ENCODE measurements around the gene RPL3. TPM values are rescaled to one million over a fixed set of nuclear protein-coding genes. Genes with fewer than 3 reads are reported as not detected.

Gene RPL3
- total and polyA plus RNA-seq, 2 donors (not counting 1 experiment from before 2014, with no cell fraction given): 2,665 to 5,418 TPM

- ChIA-PET POLR2A (no interaction called here), CTCF (interaction anchor here (1.4 kb wide), 1 partner anchor 12 kb away, joined by 3 read pairs; no protein-coding TSS in a partner anchor)
- WGBS (ENCODE audit: insufficient coverage): 46% methylated on average over 13 of the region's 14 CpGs
- H4K20me1 ChIP-seq (ENCODE audit: control insufficient read depth, insufficient read depth, low read length, poor library complexity, severe bottlenecking): no peaks in the 10 kb centered on the region
- no peak overlapping the region for H3K27ac ChIP-seq (ENCODE audit: low read length in 2 of 2)
- H3K4me2 ChIP-seq (replicated peaks; ENCODE audit: low read depth, low read length, poor library complexity, severe bottlenecking): no peak overlapping the region
- intact Hi-C loops (cut with micrococcal nuclease): no loop called here
- peaks cover 4% of the 10 kb centered on the region for H3K79me2 ChIP-seq (ENCODE audit: control insufficient read depth, insufficient read depth, low read length)
- no peak overlapping the region for H3K4me3 ChIP-seq (ENCODE audit: control extremely low read depth in 1 of 5, extremely low read depth in 1 of 5, insufficient read depth in 1 of 5, low read depth in 2 of 5, low read length in 4 of 5)
- H3K27me3 Mint-ChIP-seq: no peaks in the 10 kb centered on the region
- H3K36me3 ChIP-seq (replicated peaks in 1 of 2; ENCODE audit: control extremely low read depth in 1 of 2, control insufficient read depth in 1 of 2, extremely low read depth in 1 of 2, insufficient read depth in 2 of 2, low read length in 1 of 2): no peaks in the 10 kb centered on the region
- no peaks in the 10 kb centered on the region for H3K9me3 ChIP-seq (ENCODE audit: control extremely low read depth in 1 of 3, control insufficient read depth in 2 of 3, insufficient read depth in 1 of 3, low read length in 2 of 3)
- H3K4me1 Mint-ChIP-seq: peaks cover 22% of the 10 kb centered on the region
- TF ChIP-seq CTCF (IDR thresholded peaks at IDR 0.05) (no peak), EZH2 (IDR thresholded peaks at IDR 0.05; ENCODE audit: borderline replicate concordance, insufficient read depth, low read depth, low read length, poor library complexity, severe bottlenecking) (no peak)
- DNase-seq (no peak), ATAC-seq (ENCODE audit: low read depth) (no peak)
- no peaks in the 10 kb centered on the region for H3K27me3 ChIP-seq (replicated peaks in 1 of 4; ENCODE audit: control extremely low read depth in 1 of 4, control insufficient read depth in 3 of 4, insufficient read depth in 4 of 4, low read length in 3 of 4)
- peaks cover 6 to 11% of the 10 kb centered on the region in 2 donors for H3K4me1 ChIP-seq (ENCODE audit: control insufficient read depth in 2 of 2, insufficient read depth in 2 of 2, low read length in 2 of 2)
- no peak overlapping the region for H3K27ac Mint-ChIP-seq
- no peak overlapping the region for H3K9ac ChIP-seq (ENCODE audit: low read length)
- H3K9me3 Mint-ChIP-seq (ENCODE audit: insufficient read depth): no peaks in the 10 kb centered on the region
- H2AFZ ChIP-seq (ENCODE audit: insufficient read depth, low read depth, low read length, poor library complexity, severe bottlenecking): no peak overlapping the region
- no peak overlapping the region for H3K4me3 Mint-ChIP-seq
These were observed 41.4 kb upstream of the RPL3 start for GRCh38 chr22:39360674-39361413.

GRCh38 chr22:39360242-39360641, 40.8 kb upstream of the RPL3 start:
- intact Hi-C loops (cut with micrococcal nuclease): no loop called here
- H3K4me1 ChIP-seq (ENCODE audit: control insufficient read depth in 2 of 2, insufficient read depth in 2 of 2, low read length in 2 of 2): peaks cover 2 to 6% of the 10 kb centered on the region in 2 donors
- H3K9ac ChIP-seq (ENCODE audit: low read length): no peak overlapping the region
- H3K9me3 ChIP-seq (ENCODE audit: control extremely low read depth in 1 of 3, control insufficient read depth in 2 of 3, insufficient read depth in 1 of 3, low read length in 2 of 3): no peaks in the 10 kb centered on the region
- no peak overlapping the region for H3K27ac ChIP-seq (ENCODE audit: low read length in 2 of 2)
- POLR2A ChIA-PET: no interaction called here
- Mint-ChIP-seq H3K4me1 (peaks cover 17% of the 10 kb centered on the region), H3K27ac (no peak overlapping the region), H3K4me3 (no peak overlapping the region), H3K9me3 (ENCODE audit: insufficient read depth) (no peaks in the 10 kb centered on the region), H3K27me3 (no peaks in the 10 kb centered on the region)
- H2AFZ ChIP-seq (ENCODE audit: insufficient read depth, low read depth, low read length, poor library complexity, severe bottlenecking): no peak overlapping the region
- ATAC-seq (ENCODE audit: low read depth) (no peak), DNase-seq (no peak)
- H3K79me2 ChIP-seq (ENCODE audit: control insufficient read depth, insufficient read depth, low read length): peaks cover 5% of the 10 kb centered on the region
- CTCF ChIA-PET: interaction anchor here (1.4 kb wide), 1 partner anchor 11 kb away, joined by 3 read pairs; no protein-coding TSS in a partner anchor
- H3K4me3 ChIP-seq (ENCODE audit: control extremely low read depth in 1 of 5, extremely low read depth in 1 of 5, insufficient read depth in 1 of 5, low read depth in 2 of 5, low read length in 4 of 5): no peak overlapping the region
- H3K4me2 ChIP-seq (replicated peaks; ENCODE audit: low read depth, low read length, poor library complexity, severe bottlenecking): no peak overlapping the region
- no peaks in the 10 kb centered on the region for H3K36me3 ChIP-seq (replicated peaks in 1 of 2; ENCODE audit: control extremely low read depth in 1 of 2, control insufficient read depth in 1 of 2, extremely low read depth in 1 of 2, insufficient read depth in 2 of 2, low read length in 1 of 2)
- WGBS (ENCODE audit: insufficient coverage): 96% methylated on average over 9 of the region's 18 CpGs
- no peak for TF ChIP-seq CTCF (IDR thresholded peaks at IDR 0.05)
- TF ChIP-seq EZH2 (IDR thresholded peaks at IDR 0.05; ENCODE audit: borderline replicate concordance, insufficient read depth, low read depth, low read length, poor library complexity, severe bottlenecking): no peak
- no peaks in the 10 kb centered on the region for H3K27me3 ChIP-seq (replicated peaks in 1 of 4; ENCODE audit: control extremely low read depth in 1 of 4, control insufficient read depth in 3 of 4, insufficient read depth in 4 of 4, low read length in 3 of 4)
- no peaks in the 10 kb centered on the region for H4K20me1 ChIP-seq (ENCODE audit: control insufficient read depth, insufficient read depth, low read length, poor library complexity, severe bottlenecking)

Data from B cell (primary cell).